HL-60 (cell line): Measurements from ENCODE around the gene RNF112.

Experiments used
- DNase-seq, 2 experiments: peaks; one replicate each; pipeline ENCODE4 v3.0.0-alpha.2; 2010 to 2020; ENCODE audit warnings: low read depth in 1 of 2, low spot score in 1 of 2
- H3K27ac ChIP-seq: fragments of 250-450 bp; sonication (Bioruptor Pico); replicated peaks from 2 replicates; pipeline ENCODE4 v1.5.1; 2020; ENCODE audit warnings: mild to moderate bottlenecking, moderate library complexity
- H3K27me3 ChIP-seq: fragments of 250-450 bp; sonication (Bioruptor Pico); 2 replicates; pipeline ENCODE4 v1.5.1; 2021; ENCODE audit warnings: mild to moderate bottlenecking, moderate library complexity; ENCODE audit not compliant: insufficient read depth, poor library complexity, severe bottlenecking
- H3K4me3 ChIP-seq: replicated peaks from 2 replicates; pipeline ENCODE4 v1.5.1; 2011; ENCODE audit warnings: mild to moderate bottlenecking, control low read depth, low read length; ENCODE audit not compliant: insufficient read depth
- GABPA ChIP-seq: IDR thresholded peaks from 2 replicates; pipeline ENCODE4 v1.6.1; 2012; ENCODE audit warnings: low read depth
- POLR2AphosphoS5 ChIP-seq: IDR thresholded peaks from 2 replicates; pipeline ENCODE4 v1.6.1; 2012; ENCODE audit warnings: low read depth
- SPI1 ChIP-seq: IDR thresholded peaks from 2 replicates; pipeline ENCODE4 v1.6.1; 2012; ENCODE audit warnings: low read depth, mild to moderate bottlenecking, borderline replicate concordance
- TF ChIP-seq, protein P1 (sequence below): IDR thresholded peaks from one replicate; pipeline ENCODE4 v1.5.1; 2011; ENCODE audit warnings: low read length, control low read depth, inconsistent platforms; ENCODE audit not compliant: insufficient read depth
- TF ChIP-seq, protein P2 (sequence below): IDR thresholded peaks from 2 replicates; pipeline ENCODE4 v1.6.1; 2012; ENCODE audit warnings: low read depth; ENCODE audit not compliant: insufficient replicate concordance

The RNF112 gene

DNA sequence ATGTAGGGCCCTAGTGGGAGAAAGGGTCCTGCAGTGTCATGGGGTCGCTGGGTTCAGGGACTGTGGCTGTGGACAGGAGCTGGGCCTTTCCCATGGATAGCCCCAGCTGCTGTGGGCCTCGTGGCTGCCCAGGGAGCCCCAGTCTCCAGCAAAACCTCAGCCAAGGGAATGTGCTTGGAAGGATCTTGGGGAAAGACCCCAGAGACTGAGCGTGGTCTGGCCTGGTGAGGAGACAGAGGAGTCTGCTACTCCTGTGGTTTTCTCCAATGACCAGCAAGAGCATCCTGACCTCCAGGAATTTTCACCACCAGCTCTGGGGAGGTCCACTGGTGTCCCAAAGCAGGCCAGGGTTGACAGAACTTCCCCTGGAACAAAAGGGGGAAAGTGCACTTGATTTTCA lies 42.3 kb downstream of the RNF112 start:
- DNase-seq = no peak
- Histone ChIP-seq H3K4me3 (no peak overlapping the region), H3K27me3 (no peaks in the 10 kb centered on the region), H3K27ac (no peak overlapping the region)
- TF ChIP-seq SPI1 (no peak), GABPA (no peak), POLR2AphosphoS5 (no peak)
- TF ChIP-seq, protein P1, sequence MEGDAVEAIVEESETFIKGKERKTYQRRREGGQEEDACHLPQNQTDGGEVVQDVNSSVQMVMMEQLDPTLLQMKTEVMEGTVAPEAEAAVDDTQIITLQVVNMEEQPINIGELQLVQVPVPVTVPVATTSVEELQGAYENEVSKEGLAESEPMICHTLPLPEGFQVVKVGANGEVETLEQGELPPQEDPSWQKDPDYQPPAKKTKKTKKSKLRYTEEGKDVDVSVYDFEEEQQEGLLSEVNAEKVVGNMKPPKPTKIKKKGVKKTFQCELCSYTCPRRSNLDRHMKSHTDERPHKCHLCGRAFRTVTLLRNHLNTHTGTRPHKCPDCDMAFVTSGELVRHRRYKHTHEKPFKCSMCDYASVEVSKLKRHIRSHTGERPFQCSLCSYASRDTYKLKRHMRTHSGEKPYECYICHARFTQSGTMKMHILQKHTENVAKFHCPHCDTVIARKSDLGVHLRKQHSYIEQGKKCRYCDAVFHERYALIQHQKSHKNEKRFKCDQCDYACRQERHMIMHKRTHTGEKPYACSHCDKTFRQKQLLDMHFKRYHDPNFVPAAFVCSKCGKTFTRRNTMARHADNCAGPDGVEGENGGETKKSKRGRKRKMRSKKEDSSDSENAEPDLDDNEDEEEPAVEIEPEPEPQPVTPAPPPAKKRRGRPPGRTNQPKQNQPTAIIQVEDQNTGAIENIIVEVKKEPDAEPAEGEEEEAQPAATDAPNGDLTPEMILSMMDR = no peak

DNA sequence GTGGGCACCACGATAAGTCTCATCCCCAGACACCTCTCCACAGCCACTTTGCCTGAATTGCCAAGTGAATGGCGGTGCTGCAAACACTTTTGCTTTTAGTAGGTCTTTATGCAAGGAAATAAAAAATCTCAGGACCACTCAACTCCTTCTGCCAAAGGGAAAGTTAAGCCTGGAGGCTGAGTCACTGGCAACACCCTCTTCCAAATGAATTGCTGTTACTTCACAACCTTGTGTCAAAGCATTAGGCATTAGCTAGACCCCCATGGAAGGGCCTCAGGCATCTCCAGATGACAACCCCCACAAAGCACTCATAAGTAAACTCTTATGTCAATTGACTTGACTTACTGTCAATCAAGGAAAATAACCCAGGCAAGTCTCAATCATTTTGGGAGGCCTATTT lies 43.0 kb downstream of the RNF112 start:
- Histone ChIP-seq H3K27me3 (no peaks in the 10 kb centered on the region), H3K4me3 (no peak overlapping the region), H3K27ac (no peak overlapping the region)
- DNase-seq = no peak
- TF ChIP-seq SPI1 = no peak
- TF ChIP-seq, protein P2, sequence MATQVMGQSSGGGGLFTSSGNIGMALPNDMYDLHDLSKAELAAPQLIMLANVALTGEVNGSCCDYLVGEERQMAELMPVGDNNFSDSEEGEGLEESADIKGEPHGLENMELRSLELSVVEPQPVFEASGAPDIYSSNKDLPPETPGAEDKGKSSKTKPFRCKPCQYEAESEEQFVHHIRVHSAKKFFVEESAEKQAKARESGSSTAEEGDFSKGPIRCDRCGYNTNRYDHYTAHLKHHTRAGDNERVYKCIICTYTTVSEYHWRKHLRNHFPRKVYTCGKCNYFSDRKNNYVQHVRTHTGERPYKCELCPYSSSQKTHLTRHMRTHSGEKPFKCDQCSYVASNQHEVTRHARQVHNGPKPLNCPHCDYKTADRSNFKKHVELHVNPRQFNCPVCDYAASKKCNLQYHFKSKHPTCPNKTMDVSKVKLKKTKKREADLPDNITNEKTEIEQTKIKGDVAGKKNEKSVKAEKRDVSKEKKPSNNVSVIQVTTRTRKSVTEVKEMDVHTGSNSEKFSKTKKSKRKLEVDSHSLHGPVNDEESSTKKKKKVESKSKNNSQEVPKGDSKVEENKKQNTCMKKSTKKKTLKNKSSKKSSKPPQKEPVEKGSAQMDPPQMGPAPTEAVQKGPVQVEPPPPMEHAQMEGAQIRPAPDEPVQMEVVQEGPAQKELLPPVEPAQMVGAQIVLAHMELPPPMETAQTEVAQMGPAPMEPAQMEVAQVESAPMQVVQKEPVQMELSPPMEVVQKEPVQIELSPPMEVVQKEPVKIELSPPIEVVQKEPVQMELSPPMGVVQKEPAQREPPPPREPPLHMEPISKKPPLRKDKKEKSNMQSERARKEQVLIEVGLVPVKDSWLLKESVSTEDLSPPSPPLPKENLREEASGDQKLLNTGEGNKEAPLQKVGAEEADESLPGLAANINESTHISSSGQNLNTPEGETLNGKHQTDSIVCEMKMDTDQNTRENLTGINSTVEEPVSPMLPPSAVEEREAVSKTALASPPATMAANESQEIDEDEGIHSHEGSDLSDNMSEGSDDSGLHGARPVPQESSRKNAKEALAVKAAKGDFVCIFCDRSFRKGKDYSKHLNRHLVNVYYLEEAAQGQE = no peak
- TF ChIP-seq, protein P1 = no peak
- TF ChIP-seq POLR2AphosphoS5 = no peak
- TF ChIP-seq GABPA = no peak

DNA sequence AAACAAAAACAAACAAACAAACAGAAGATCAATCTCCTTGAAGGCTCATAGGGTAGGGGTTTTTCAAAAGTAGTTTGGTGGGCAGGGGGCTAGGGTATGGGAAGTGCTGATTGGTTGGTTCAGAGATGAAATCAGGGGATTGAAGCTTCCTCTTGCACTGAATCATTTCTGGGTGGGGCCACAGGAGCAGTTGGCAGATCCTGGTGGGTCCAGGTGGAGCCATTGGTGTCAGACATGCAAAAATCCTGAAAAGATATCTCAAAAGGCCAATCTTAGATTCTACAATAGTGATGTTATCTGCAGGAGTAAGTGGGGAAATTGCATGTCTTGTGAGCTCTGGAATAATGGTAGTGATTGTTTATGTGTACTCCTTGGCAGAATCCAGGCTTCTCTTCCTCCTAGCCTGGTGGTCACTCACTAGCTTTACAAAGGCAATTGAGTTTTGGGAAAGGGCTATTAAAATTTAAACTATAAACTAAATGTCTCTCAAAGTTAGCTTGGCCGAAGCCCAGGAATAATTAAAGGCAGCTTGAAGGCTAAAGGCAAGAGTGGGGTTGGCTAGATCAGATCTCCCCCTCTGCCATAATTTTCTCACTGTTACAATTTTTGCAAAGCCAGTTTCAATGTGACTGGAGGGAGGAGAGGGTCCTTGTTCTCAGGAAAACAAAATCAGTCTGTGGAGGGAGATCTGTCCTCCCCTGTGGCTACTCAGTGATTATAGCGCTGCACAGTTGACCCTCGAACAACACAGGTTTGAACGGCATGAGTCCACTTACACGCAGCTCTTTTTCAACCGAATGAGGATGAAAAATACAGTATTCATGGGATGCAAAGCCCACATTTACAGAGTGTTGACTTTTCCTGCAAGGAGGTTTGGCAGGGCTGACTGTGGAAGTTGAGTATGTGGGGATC lies 45.2 kb downstream of the RNF112 start:
- no peaks in the 10 kb centered on the region for H3K27me3 ChIP-seq
- TF ChIP-seq SPI1 = no peak
- TF ChIP-seq, protein P2 = no peak
- TF ChIP-seq, protein P1 = no peak
- TF ChIP-seq POLR2AphosphoS5 = no peak
- TF ChIP-seq GABPA = no peak
- no peak overlapping the region for H3K27ac ChIP-seq
- H3K4me3 ChIP-seq = no peak overlapping the region
- no peak for DNase-seq
